SK-N-DZ (cell line): ENCODE measurements around the gene MATCAP1.

ENCODE experiments used
- DNase-seq: peaks from one replicate; pipeline ENCODE4 v3.0.0-alpha.2; 2015; ENCODE audit warnings: low spot score

MATCAP1 gene

DNA sequence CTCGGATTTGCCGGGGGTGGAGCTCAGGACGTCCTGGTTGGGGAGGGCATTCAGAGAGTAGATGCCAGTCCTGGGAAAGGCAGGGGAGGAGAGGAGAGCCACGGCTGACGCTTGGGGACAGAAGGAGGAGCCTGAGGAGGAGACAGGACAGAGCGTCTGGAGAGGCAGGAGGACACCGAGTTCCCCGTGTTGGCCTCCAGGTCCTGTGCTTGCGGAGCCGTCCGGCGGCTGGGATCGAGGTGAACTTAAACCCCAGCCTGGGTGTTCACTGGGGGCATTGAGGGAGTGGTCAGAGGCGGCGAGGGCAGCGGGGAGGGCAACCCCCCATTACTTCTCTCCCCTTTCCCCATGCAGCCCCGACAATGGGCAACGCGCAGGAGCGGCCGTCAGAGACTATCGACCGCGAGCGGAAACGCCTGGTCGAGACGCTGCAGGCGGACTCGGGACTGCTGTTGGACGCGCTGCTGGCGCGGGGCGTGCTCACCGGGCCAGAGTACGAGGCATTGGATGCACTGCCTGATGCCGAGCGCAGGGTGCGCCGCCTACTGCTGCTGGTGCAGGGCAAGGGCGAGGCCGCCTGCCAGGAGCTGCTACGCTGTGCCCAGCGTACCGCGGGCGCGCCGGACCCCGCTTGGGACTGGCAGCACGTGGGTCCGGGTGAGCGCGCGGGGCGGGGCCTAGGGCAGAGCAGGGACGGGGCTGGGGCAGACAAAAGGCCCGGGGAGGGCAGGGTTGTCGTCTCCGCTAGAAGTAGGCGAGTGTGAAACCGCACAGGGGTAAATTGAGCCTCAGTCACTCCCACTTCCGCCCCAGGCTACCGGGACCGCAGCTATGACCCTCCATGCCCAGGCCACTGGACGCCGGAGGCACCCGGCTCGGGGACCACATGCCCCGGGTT, 9.7 kb downstream of the MATCAP1 start:
- DNase-seq, result peak; percentile 80

DNA sequence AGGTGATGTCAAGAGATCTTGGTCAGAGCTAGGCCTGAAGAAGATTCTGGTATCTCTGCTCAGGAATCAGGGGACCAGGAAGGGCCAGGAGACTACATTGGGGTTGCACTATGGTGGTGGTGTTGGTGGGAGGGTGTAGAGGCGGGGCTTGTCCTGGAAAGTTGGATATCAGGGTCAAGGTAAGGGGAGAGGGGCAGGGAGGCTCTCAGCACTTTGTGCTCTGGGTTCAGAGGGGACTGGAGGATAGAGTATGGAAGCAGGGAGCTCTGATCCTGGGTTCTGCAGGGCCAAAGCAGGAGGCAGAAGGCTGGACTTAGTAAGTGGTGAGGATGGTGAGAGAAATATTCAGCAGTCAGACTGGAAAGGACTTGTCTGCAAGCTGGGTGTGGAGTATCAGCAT, 10.4 kb downstream of the MATCAP1 start:
- no peak for DNase-seq

DNA sequence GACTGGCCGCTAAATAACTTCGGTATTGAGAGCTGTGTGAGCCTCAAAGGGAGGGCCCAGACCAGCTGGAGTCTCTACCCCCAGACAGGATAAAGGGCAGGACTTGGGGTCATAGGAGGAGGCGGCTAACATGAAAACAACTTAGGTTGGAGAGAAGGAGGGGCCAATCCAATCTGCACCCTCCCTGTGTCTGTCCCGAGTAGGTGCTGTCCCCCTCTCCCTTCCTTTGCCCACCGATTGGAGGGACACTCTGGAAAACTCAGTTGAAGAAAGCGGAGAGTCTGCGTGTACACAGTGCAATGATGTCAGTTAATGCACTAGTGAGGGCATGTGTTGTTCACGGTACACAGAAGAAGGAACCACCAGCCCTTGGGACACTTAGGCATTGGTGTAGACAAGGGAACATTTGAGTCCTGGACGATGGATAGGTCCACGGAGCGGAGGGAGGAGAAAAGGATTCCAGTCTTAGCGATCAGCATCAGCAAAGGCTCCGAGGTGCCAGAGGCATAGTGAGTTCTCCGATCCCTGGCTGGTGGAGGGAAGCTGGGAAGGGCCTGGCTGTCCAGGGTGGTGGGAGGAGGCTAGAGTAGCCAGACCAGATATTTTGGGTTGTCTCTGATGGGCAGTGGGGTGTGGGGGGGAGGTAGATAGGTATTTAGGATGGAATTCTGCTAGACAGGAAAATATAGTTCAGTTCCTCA, 12.7 kb downstream of the MATCAP1 start:
- no peak for DNase-seq

DNA sequence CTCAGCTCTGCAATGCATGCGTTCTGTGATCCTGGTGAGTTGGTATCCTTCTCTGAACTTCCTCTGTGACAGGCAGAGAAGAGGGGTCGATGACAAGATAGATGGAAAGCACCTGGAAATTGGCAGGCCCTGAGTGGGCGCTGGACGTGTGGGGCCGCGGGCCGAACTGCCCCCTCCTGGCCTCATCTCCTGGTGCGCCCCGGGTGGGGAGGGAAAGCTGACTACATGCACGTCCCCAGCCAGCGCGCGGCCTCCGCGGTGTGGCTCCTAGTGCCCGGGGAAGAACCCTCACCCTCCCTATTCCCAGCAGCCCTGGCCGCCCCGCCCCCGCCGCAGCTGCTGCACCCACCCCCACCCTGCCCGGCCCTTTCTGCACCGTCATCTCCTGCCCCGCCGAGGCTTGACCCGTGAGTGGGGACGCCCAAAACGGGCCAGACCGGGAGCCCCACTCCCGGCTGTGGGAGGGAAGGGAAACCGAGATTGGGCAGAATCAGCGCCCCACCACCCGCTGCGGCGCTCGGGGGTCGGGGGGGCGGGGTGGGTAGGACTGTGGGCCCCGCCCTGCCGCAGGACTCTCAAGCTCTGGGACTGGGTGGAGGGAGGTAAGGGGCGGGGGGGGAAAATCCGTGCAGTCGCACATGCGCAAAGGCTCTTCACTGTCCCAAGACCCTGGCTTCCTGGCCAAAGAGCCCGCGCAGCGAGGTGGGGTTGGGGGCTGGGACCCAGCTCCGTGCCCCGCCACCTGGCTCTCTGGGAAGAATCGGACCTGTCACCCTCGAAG, 13.4 kb downstream of the MATCAP1 start, which contains the start of gene NOL3:
Gene NOL3, plus strand, starts transcription at position 371 of the 781 bp plus-strand sequence.
- peak; percentile 92 for DNase-seq

DNA sequence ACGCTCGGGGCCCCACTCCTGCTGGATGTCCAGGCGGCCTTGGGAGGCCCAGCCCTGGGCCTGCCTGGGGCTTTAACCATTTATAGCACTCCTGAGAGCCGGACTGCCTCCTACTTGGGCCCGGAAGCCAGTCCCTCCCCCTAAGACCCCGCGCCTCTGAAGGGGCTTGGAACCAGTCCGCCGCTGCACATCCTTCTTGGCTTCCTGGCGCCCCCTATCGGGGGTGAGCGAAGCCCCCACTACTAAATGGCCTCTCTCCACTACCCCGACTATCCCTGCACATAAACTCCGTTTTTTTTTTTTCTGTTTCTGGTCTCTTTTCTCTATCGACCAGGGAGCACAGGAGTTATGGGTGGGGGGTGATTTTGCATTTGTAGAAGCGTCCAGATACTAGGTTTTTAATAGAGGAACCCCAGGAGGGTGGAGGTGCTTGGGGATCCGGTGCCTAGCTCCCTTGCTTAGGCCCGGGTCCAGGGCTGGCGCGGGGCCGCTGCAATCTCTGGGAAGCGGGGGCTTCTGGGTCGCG, 14.1 kb downstream of the MATCAP1 start:
- peak; percentile 88 for DNase-seq

DNA sequence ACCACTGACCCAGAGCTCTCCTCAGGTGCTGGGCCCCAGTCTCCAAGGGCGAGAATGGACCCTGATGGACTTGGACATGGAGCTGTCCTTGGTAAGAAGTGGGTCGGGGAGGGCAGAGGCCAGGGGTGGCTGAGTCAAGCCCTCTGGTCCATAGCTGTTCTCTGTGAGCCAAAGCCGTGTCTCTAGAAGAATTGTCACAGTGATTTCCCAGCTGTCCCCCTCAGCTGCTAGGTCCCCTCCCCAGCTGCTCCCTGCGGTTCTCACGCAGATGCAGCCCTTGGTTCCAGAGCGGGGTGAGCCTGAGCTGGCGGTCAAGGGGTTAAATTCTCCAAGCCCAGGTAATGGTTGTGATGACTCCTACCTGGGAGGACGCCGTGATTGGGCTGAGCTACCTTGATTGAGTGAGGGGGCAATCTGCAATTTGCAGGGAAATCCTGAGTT, 14.7 kb downstream of the MATCAP1 start:
- no peak for DNase-seq

DNA sequence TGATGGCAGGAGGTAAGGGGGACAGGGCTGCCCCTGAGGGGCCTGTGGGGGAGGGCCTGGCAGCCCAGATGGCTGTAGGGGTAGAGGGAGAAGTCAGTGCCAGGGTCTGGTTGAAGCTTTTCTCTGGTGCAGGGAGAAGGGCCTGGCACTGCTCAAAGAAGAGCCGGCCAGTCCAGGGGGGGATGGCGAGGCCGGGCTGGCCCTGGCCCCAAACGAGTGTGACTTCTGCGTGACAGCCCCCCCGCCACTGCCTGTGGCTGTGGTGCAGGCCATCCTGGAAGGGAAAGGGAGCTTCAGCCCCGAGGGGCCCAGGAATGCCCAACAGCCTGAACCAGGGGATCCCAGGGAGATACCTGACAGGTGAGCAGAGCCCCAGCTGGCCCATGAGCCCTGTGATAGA, 16.2 kb downstream of the MATCAP1 start:
- DNase-seq, result no peak

DNA sequence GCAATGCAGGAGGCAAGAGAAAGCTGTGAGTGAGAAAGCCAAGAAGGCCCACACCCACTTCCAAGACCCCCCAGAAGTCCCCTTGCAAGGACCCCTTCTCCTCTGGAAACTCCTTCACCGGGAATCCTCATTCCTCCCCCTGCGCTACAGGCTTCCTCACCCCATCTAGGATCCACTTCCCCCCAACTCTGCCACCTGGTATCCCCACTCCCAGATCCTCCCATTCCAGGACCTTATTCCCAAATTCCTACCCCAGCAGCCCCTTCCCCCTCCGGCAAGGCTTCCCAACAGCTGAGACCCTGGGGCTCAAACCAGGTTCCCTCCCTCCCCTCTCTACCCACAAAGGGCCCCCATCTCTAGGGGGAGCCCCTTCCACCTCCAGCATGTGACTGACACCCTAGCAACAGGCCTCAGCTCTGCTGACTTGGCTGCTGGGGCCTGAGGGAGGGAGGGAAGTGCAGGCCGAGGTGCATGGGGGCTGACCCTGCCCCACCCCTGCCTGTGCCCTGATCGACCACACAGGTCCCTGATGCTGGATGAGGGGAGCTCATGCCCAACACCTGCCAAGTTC, 17.1 kb downstream of the MATCAP1 start:
- no peak for DNase-seq

DNA sequence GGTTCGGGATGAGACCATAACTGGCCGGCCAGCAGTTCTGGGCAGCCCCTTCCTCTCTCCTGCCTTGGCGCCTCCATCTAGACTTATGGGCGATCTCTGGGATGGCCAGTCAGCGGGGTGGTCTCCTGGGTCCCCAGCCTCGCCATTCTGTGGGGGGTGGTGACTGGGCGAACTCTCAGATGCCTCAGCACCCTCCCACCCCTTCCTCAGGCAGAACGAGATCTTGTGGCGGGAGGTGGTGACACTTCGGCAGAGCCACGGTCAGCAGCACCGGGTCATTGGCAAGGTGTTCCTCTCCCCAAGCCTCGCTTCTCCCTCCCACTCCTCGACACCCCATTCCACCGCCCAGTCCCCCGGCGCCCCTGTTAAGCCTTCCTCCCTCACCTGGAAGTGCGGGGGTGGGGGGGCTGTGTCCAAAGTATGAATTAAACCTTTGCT, 17.6 kb downstream of the MATCAP1 start:
- DNase-seq, result no peak

DNA sequence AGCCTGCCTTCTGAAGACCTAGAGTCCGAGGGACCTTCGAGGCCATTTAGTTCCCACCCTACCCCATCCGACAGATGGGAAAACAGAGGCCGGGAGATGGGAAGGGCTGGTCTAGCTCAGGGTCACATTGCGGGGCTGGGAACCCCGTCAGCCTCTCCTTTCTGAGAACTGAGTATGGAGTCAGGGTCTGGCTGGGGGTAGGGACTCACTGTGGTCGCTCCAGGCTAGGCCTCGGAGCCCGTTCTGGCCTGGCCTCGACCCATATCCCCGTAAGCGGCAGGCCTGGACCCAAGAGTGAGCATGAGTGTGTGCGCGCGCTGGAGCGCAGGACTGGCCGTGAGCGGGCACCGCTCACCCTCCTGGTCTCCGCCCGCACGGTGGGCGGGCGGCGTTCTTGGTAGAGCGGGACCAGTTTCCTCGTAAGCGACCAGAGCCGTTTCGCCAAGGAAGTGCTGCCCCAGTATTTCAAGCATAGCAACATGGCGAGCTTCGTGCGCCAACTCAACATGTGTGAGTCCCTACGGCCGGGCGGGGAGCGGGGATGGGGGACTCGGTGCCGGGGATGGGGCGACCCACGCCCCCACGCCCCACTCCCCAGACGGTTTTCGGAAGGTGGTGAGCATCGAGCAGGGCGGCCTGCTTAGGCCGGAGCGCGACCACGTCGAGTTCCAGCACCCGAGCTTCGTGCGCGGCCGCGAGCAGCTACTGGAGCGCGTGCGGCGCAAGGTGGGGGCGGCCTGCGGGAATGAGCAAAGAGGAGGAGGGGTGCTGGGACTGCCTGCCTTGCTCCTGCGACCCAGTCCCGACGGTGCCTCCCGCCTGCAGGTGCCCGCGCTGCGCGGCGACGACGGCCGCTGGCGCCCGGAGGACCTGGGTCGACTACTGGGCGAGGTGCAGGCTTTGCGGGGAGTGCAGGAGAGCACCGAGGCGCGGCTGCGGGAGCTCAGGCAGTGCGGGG, 18.4 kb downstream of the MATCAP1 start:
- no peak for DNase-seq

DNA sequence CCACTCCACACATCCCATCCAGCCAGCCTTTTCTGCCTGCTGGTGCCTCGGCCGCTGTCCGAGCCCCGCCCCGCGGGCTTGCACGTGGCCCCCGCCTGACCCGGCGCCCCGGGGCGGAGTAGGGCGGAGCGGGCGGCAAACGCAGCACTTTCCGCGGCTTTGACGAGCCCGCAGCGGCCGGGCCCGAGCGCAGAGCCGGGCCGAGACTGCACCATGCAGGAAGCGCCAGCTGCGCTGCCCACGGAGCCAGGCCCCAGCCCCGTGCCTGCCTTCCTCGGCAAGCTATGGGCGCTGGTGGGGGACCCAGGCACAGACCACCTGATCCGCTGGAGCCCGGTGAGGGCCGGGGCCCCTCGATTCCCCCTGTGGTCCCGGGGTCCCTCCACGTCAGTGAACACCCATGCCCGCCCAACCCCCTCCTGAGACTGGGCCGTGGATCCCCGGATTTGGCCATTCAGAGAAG, 19.1 kb downstream of the MATCAP1 start, which contains the start of gene HSF4:
Gene HSF4, plus strand, starts transcription at position 147 of the 463 bp plus-strand sequence. Its CDS starts 67 bp downstream, at position 214.
- DNase-seq, result no peak

DNA sequence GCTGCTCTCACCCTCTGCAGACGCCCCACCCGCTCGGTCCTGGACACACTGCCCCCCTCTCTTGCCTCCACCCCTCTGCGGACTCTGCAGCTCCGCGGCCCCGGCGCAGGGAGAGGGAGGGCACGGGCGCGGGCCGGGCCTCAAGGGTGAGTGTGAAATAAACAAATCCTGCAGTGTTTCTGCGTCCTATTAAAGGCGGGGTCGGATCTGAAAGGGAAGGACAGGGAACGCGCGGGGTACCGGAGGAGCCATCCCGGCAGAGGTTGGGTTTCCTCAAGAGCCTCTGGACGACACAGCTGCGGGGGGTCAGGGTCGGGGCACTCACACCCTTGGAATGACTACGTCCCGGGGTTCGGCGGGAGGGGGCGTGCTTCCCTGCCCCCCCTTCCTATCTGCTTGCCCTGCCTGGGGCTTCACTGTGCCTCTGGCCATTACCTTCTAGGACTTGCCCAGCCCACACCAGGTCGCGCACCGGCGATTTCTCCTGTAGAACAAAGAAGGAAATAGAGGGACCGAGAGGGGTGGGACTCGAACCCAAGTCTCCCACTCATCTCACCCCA, 19.7 kb downstream of the MATCAP1 start:
- peak; percentile 10 for DNase-seq

DNA sequence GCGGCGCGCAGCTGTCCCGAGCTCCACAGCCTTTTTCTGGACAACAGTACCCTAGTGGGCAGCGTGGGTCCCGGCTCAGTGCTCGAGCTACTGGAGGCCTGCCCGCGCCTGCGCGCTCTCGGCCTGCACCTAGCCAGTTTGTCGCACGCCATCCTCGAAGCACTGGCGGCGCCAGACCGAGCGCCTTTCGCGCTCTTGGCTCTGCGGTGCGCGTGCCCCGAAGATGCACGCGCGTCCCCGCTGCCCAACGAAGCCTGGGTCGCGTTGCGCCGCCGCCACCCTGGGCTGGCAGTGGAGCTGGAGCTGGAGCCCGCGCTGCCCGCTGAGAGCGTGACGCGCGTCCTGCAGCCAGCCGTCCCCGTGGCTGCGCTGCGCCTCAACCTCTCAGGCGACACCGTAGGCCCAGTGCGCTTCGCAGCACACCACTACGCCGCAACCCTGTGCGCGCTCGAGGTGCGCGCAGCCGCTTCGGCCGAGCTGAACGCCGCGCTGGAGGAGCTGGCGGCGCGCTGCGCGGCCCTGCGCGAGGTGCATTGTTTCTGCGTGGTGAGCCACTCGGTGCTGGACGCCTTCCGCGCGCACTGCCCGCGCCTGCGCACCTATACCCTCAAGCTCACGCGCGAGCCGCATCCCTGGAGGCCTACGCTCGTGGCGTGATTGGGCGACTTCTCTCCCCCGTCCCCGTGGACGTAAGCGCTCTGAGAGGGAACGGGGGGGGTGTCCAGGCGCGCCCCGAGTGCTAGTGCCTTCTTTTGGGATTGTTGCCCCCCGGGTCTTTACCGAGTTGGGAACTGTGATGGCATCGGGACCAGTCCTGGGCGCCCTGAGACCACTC, 20.4 kb downstream of the MATCAP1 start:
- DNase-seq, result peak; percentile 74

DNA sequence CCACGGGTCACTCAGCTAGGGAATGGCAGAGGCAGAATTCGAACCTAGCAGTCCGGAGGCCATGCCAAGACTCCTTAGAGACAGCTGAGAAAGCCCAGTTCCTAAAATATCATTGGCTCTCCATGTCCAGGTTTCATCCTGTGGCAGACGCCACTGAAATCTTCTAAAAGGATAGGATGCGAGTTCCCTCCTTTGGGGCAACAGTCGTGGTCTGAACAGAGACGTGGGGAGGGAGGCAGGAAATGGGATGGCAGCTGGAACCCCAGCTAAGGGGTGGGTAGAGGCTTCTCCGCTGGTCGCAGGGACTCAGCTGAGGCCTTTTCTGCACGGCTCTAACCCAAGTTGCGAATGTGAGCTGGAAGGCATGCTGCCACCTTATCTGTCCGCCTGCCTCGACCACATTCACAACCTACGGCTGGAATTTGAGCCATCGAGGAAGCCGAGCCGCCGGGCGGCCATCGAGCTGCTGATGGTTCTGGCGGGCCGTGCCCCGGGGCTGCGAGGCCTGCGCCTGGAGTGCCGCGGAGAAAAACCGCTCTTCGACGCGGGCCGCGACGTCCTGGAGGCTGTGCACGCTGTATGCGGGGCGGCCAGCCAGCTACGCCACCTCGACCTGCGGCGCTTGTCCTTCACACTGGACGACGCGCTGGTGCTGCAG, 21.1 kb downstream of the MATCAP1 start:
- no peak for DNase-seq

DNA sequence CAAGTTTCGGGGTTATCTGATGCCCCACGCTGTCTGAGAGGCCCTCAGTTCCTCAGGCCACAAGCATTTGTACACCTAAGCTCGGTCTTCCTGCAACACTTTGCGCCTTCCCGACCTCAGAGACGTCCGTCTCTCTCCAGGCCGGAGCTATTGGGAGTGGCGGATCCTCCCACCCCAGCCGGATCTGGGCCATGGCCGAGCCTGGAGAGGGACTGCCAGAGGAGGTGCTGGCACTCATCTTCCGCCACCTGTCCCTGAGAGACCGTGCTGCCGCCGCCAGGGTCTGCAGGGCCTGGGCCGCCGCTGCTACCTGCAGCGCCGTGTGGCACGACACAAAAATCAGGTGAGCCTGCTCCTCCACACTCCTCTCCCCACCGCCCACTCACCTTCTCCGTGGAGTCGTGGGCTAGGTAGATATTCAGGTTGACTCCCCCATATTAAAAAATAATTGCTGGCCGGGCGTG, 22.1 kb downstream of the MATCAP1 start:
- DNase-seq, result no peak

DNA sequence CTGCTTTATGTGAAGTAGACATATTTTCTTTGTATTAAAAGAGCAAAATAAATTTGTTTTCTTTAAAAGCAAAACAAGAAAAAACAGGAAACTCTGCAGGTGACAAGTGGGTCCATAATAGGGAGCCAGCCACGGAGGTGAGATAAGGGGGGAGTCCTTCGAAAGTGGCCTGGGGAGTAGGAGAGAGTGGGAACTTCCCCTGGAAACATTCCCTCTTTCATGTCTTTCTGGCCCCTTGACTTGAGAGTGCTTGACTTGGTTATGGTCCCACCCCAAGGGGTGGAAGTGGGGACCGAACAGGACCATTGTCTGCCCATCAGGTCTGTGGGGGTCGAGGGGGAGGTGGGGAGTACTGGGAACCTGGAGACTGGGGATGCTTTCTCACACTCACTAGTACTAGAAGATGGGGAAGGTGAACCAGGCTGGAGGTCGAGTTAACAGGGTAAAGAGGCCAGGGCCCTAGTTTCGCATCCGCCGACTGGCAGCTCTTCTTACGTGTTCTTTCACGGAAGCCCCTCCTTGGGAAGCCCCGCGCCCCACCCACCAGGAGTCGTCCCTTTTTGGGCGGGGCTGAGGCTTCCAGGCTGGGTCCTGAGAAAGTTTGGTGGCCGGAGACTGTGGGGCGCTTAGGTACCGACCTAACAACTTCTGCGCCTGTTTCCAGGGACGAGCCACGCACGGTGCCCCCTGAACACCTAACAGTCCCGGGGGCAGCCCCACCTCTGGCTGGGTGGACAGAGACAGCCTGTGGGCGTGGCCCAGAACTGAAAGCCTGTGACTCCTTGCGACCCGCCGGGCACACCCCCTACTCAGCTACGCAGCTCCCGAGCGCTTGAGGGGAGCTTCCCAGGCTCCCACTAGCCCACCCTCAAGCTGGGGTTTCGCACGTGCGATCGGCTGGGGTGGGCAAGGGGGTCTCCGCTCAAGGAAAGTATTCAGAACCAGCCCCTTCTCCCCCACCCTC, 24.8 kb downstream of the MATCAP1 start:
- DNase-seq, result no peak
